Astrocyte of the cerebellum (primary cell): Measurements from ENCODE around the gene RAD54L.
A peak's percentile ranks its signal among the peaks of the same experiment; 100 is the strongest.
"Not testable (repeated sequence)": the region's sequence is repeated elsewhere in the genome, so short reads cannot be mapped to it uniquely, and the experiment has no call there.

Experiments used
- DNase-seq: peaks from one replicate; pipeline ENCODE4 v3.0.0-alpha.2; 2011; ENCODE audit warnings: low read depth
- H3K4me3 ChIP-seq: 2 replicates; pipeline ENCODE4 v1.5.1; 2011; ENCODE audit warnings: mild to moderate bottlenecking, low read depth, low read length, moderate library complexity
- CTCF ChIP-seq: IDR thresholded peaks from 2 replicates; pipeline ENCODE4 v1.5.1; 2012; ENCODE audit warnings: low read length, low read depth, moderate library complexity, mild to moderate bottlenecking; ENCODE audit errors: missing control alignments
- in situ Hi-C: cut with HindIII; loops from 2 replicates; pipeline ENCODE4 v1.10.0; 2017; ENCODE audit warnings: low sequenced_read_pairs

RAD54L gene

GRCh38 chr1:46219551-46220520 is 27.7 kb upstream of the RAD54L start:
- no peak overlapping the region for H3K4me3 ChIP-seq
- DNase-seq: no peak
- in situ Hi-C loops: no loop called here
- no peak for TF ChIP-seq CTCF

GRCh38 chr1:46220808-46221207 is 26.8 kb upstream of the RAD54L start:
- DNase-seq: no peak
- in situ Hi-C loops: no loop called here
- no peak for TF ChIP-seq CTCF
- H3K4me3 ChIP-seq: no peak overlapping the region

GRCh38 chr1:46221749-46222148 is 25.8 kb upstream of the RAD54L start:
- TF ChIP-seq CTCF: no peak
- no peak for DNase-seq
- in situ Hi-C loops: no loop called here
- no peak overlapping the region for H3K4me3 ChIP-seq

- H3K4me3 ChIP-seq, in situ Hi-C loops: not testable (repeated sequence)
Measured at GRCh38 chr1:46223055-46223454, 24.5 kb upstream of the RAD54L start.

GRCh38 chr1:46223472-46223943 is 24.1 kb upstream of the RAD54L start:
- in situ Hi-C loops: no loop called here

More at GRCh38 chr1:46223055-46223454, 24.5 kb upstream of the RAD54L start:
- DNase-seq: not testable (repeated sequence)

GRCh38 chr1:46224966-46225365 is 22.6 kb upstream of the RAD54L start:
- in situ Hi-C loops: no loop called here
- no peak for TF ChIP-seq CTCF

More at GRCh38 chr1:46223472-46223943, 24.1 kb upstream of the RAD54L start:
- H3K4me3 ChIP-seq: no peak overlapping the region
- TF ChIP-seq CTCF: peak; percentile 95
- peak; percentile 84 for DNase-seq

GRCh38 chr1:46231231-46231630 is 16.3 kb upstream of the RAD54L start:
- H3K4me3 ChIP-seq, in situ Hi-C loops, DNase-seq: not testable (repeated sequence)

More at GRCh38 chr1:46224966-46225365, 22.6 kb upstream of the RAD54L start:
- H3K4me3 ChIP-seq: no peak overlapping the region
- no peak for DNase-seq
